DND-41 (cell line): ENCODE measurements around the gene PACSIN1.

ENCODE experiments used
- ATAC-seq: fragments of 200-7000 bp; cut with Tn5 transposase; 3 replicates; pipeline ENCODE4 v1.9.1; 2021; ENCODE audit warnings: low read depth; ENCODE audit not compliant: insufficient read depth
- DNase-seq: peaks from one replicate; pipeline ENCODE4 v3.0.0-alpha.2; 2020
- H2AFZ ChIP-seq: 2 replicates; pipeline ENCODE4 v1.6.0; 2012; ENCODE audit warnings: low read depth, low read length
- H3K27ac ChIP-seq: 2 replicates; pipeline ENCODE4 v1.5.1; 2012; ENCODE audit warnings: low read length, inconsistent platforms
- H3K27me3 ChIP-seq: fragments of 200-600 bp; sonication (generic); 2 replicates; pipeline ENCODE4 v1.6.0; 2012; ENCODE audit warnings: low read length, mild to moderate bottlenecking, inconsistent platforms; ENCODE audit not compliant: insufficient read depth, poor library complexity
- H3K36me3 ChIP-seq: 2 replicates; pipeline ENCODE4 v1.5.1; 2012; ENCODE audit warnings: low read length, inconsistent platforms; ENCODE audit not compliant: insufficient read depth
- H3K4me1 ChIP-seq: 2 replicates; pipeline ENCODE4 v1.5.1; 2012; ENCODE audit warnings: mild to moderate bottlenecking, low read length; ENCODE audit not compliant: insufficient read depth
- H3K4me2 ChIP-seq: 2 replicates; pipeline ENCODE4 v1.6.0; 2012; ENCODE audit warnings: mild to moderate bottlenecking, moderate library complexity, low read length, inconsistent platforms; ENCODE audit not compliant: insufficient read depth
- H3K4me3 ChIP-seq, 2 experiments: fragments of 200-600 bp in 1 of 2; shearing (Covaris generic) in 1 of 2; 2 replicates each; pipeline ENCODE4 v1.5.1; 2012 to 2016; ENCODE audit warnings: inconsistent platforms in 2 of 2, low read length in 2 of 2, mild to moderate bottlenecking in 2 of 2, low read depth in 1 of 2, moderate library complexity in 1 of 2
- H3K79me2 ChIP-seq: 2 replicates; pipeline ENCODE4 v1.6.0; 2012; ENCODE audit warnings: low read length, inconsistent platforms; ENCODE audit not compliant: insufficient read depth
- H3K9ac ChIP-seq: 2 replicates; pipeline ENCODE4 v1.6.0; 2012; ENCODE audit warnings: low read depth, mild to moderate bottlenecking, inconsistent platforms, low read length, moderate library complexity
- H3K9me3 ChIP-seq: 2 replicates; pipeline ENCODE4 v1.5.1; 2012; ENCODE audit warnings: low read length, moderate library complexity, mild to moderate bottlenecking, inconsistent platforms; ENCODE audit not compliant: insufficient read depth, severe bottlenecking
- H4K20me1 ChIP-seq: 2 replicates; pipeline ENCODE4 v1.6.0; 2012; ENCODE audit warnings: low read length; ENCODE audit not compliant: insufficient read depth
- CTCF ChIP-seq: IDR thresholded peaks from 2 replicates; pipeline ENCODE4 v1.5.1; 2012; ENCODE audit warnings: borderline replicate concordance, low read length, moderate library complexity, mild to moderate bottlenecking; ENCODE audit not compliant: poor library complexity, severe bottlenecking; ENCODE audit errors: extremely low read depth
- EZH2 ChIP-seq: IDR thresholded peaks from 3 replicates; pipeline ENCODE4 v1.6.1; 2012; ENCODE audit warnings: borderline replicate concordance, low read depth, mild to moderate bottlenecking, moderate library complexity, low read length, inconsistent platforms; ENCODE audit not compliant: severe bottlenecking

Gene PACSIN1

GRCh38 chr6:34536251-34536958 lies 70.5 kb downstream of the PACSIN1 start:
- Histone ChIP-seq H3K9me3 (no peaks in the 10 kb centered on the region), H3K27me3 (no peaks in the 10 kb centered on the region), H4K20me1 (no peaks in the 10 kb centered on the region; the same call in 1 of the 2 replicates), H3K4me2 (no peak overlapping the region), H3K27ac (no peak overlapping the region), H3K79me2 (no peaks in the 10 kb centered on the region), H3K9ac (no peak overlapping the region), H3K4me1 (no peaks in the 10 kb centered on the region), H3K36me3 (no peaks in the 10 kb centered on the region), H2AFZ (no peak overlapping the region), H3K4me3 (no peak overlapping the region)
- ATAC-seq (no peak), DNase-seq (no peak)
- TF ChIP-seq CTCF (no peak), EZH2 (no peak)

GRCh38 chr6:34536959-34537848 lies 71.3 kb downstream of the PACSIN1 start:
- Histone ChIP-seq H3K36me3 (no peaks in the 10 kb centered on the region), H4K20me1 (no peaks in the 10 kb centered on the region; the same call in 1 of the 2 replicates), H3K79me2 (no peaks in the 10 kb centered on the region), H3K4me1 (no peaks in the 10 kb centered on the region), H3K27me3 (no peaks in the 10 kb centered on the region), H3K9me3 (no peaks in the 10 kb centered on the region), H3K9ac (no peak overlapping the region), H3K27ac (no peak overlapping the region), H3K4me3 (no peak overlapping the region), H2AFZ (no peak overlapping the region), H3K4me2 (no peak overlapping the region)
- TF ChIP-seq EZH2 (no peak), CTCF (no peak)
- no peak for ATAC-seq
- no peak for DNase-seq

DNA sequence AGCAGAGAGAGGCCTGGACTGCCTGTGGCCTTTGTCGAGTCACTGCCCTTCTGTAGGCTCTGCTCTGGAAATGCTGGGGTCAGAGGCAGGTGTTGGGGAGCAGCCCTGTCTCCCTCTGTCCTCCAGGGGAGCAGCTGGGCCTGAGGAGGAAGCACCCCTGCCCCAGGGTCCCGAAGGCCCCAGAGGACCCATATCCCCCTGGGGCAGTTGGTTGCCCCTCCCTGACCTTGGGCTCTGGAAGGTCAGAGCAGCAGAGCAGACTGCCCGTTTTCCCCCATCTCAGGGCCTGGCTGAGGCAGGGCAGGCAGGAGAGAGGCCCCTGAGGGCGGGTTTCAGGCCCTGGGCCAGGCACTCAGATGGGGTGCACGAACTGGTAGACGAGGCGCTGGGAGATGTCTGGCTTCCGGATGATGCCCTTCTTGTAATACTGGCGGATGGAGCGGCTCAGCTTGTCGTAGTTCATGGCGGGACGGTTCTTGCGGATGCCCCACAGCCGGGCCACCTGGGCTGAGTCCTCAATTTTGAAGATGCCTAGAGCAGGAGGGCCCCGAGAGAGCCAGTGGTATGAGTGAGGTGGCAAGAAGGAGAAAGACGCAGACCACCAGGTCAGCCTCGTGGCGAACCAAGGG lies 72.2 kb downstream of the PACSIN1 start:
- Histone ChIP-seq H3K36me3 (no peaks in the 10 kb centered on the region), H3K27me3 (no peaks in the 10 kb centered on the region), H4K20me1 (no peaks in the 10 kb centered on the region; the same call in 1 of the 2 replicates), H3K4me2 (no peak overlapping the region), H3K4me3 (no peak overlapping the region), H3K9ac (no peak overlapping the region), H3K9me3 (no peaks in the 10 kb centered on the region), H3K27ac (no peak overlapping the region), H2AFZ (no peak overlapping the region), H3K79me2 (no peaks in the 10 kb centered on the region), H3K4me1 (no peaks in the 10 kb centered on the region)
- no peak for DNase-seq
- no peak for TF ChIP-seq EZH2
- TF ChIP-seq CTCF = no peak
- ATAC-seq = no peak
